GM21576 (cell line): ENCODE measurements around the gene ANO6.

ENCODE experiments used
- ATAC-seq: cut with Tn5 transposase; IDR thresholded peaks from one replicate; pipeline ENCODE4 v1.9.1; 2021; ENCODE audit warnings: mild to moderate bottlenecking, moderate library complexity; ENCODE audit not compliant: unreplicated experiment

The ANO6 gene

DNA sequence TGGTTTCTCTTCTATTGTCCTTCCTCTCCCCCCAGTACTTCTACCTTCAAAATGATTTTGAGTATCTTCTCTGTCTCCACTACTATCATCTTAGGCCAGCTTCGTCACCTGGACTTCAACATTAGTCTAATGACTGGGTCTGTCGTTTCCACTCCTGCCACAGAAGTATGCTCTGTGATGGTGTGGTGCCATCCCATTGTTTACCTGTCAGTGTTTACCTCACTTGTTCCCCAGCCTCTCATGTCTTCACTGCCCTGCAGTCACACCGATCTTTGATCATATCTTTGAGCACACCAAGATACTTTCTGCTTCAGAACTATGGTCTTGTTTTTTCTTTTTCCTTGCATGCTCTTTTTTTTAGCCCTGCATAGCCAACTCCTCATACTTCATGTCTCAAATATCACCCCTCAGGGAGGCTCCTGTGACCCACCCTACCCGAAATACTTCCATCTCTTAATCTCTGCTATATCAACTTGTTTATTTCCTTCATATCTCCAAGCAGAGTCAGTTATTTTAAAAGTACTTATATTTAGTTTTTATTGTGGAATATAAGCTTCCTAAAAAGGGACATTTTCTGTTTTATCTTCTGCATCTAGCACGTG is 60.4 kb downstream of the ANO6 start:
- ATAC-seq, result no peak

DNA sequence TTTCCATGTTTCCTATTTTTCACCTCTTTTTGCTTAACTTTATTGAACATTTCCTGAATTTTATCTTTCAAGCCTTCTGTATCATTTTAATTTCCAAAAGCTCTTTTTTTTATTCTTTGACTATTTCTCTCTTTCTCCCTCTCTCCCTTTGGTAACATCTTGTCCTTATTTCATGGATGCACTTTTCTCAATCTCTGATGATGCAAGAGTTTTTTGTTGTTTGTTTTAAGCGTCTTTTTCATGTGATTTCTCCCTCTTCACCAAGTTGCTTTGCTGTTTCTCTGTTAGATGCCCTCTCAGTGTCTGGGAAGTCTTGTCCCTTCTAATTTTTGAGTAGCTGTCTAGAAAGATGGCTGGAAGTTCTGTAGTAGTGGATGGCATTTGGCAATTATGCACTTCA is 62.6 kb downstream of the ANO6 start:
- no peak for ATAC-seq

DNA sequence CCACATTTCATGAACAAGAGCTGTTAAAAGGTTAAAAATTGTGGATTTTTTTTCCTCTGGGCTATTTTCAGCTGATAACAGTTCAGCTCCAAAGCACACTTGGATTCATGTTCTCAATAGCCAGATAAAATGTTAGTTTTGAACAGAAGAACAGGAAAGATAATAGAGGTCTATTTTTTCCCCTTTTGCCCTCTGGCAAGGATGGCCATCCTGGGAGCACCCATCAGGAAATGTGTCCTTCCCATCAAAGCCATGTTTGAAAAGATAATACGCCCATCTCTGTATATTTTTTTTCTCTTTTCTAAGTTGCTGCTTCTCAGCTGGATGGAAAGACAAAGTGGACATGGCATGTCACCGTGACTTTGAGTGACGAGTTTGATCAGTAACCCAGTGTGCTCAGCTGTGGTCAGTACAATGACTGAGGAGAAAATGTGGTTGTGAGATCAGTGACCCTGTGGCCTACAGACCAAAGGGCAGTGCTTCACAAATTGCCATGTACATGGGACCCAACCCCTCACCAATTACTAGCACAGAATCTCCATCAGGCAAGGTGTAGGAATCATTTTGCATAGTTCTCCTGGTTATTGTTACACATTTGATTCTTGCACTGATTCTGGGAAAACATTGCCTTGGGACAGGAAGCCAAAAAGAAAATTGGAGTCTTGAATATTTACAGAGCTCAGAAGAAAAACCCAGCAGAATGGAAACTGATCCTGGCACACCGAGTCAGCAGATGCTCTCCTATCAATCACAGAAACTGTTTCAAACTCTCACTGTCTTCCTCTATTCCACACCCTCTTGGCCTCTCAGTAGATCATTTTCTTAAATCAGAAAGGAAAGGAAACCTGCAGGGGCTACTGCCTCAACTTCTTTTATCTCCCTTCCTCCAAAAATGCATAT is 64.3 kb downstream of the ANO6 start:
- ATAC-seq, result no peak

DNA sequence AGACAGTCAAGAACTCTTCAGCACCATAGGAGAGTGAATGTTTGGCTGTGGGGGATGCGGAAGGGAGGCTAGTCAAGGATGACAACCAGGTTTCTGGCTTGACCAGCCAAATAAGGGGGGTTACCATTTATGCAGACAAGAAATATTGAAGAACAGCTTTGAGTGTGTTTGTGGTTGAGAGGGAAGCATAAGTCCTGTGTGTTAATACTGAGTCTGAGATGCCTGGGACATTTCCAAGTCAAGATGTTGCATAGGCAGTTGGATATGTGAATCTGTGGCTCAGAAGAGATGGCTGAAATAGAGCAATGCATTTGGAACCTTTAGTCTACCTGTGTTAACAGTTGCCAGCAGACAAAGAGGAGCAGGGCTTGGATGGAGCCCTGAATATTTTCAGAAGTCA is 66.1 kb downstream of the ANO6 start:
- ATAC-seq, result no peak

DNA sequence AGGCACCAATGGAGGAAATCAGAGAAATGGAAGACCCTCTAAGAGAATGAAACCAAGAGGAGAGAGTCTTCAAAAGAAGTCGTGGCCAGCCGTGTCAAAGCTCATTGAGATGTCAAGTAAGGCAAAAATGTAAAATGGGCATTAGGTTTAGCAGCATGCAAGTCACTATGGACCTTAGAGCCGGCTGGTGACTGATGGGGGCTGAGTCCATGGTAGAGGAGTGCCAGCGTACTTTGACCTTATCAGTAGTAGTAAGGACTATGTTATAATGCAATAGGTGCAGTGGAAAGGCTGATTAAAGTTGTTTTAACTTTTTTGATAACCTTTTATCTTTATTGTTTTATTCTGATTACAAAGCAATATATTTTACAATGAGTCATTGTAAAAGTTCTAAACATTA is 66.5 kb downstream of the ANO6 start:
- no peak for ATAC-seq

DNA sequence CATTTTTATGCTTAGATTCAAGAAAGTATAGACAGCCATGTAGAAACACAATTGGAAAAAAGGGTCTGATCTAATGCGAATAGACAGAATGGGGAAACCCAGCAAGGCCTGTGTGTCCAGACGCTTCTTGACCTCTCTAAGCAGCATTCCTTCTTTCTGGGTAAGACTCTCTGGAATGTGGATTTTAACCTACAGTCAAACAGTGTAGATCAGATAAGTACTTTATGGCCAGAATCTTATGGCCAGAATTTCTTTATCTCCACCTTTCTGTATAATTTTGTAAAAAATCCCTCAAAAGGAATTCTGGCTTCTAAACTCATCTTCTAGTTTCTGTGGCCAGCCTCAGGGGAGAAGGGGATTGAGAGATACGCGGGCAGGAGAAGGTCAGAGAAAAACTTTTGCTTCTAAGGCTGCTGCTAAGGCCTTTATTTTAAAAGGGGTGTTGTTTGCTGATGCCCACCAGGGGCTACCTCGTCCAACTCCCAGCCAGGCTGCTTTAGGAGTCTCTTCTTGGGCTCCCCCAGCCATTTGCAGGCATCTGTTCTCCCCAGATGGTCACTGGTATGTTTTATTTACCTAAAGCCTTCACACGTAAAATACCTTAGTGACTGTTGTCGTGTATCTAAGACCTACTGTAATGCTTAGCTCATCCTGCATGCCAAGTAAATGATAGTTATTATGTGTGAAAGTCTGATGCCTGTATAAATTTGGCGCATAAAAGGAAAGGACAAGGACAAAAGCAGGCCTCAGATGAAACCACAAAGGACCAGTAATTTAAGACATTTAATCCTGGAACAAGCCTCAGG is 68.4 kb downstream of the ANO6 start:
- ATAC-seq, result no peak

DNA sequence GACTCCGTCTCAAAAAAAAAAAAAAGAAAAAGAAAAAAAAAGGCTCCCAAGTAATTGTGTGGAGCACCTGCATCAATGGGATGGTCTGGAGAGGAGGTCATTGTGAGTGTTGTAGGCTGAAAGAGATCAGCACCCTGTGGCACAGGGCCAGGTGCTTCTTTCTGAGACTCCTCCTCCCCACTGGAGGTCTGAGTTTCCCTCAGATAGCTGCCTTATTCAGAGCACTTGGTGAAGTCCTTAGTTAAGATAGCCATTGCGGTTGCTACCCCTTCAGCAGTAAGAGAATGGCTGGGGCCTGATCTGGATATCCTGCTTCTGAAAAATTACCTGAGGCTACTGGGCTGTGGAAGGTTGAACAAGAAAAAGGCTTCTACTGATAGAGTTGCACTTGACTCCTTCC is 69.8 kb downstream of the ANO6 start:
- ATAC-seq, result no peak

DNA sequence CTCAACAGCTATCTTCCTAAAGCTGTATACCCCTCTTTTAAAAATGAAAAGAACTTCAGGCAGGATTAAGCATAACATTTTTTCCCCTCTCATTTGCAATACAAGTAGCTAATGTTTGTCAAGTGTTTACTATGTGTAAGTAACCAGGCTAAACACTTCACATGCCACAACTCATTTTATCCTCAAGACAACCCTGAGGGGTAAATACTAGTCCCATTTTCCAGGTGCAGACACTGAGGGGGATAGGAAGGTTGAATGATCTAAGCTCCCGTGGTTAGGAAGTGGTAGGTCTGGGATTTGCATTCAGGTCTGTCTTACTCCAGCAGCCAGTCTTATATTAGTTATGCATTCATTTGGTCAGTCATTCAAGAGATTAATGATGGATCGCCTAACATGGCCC is 70.7 kb downstream of the ANO6 start:
- ATAC-seq, result no peak

DNA sequence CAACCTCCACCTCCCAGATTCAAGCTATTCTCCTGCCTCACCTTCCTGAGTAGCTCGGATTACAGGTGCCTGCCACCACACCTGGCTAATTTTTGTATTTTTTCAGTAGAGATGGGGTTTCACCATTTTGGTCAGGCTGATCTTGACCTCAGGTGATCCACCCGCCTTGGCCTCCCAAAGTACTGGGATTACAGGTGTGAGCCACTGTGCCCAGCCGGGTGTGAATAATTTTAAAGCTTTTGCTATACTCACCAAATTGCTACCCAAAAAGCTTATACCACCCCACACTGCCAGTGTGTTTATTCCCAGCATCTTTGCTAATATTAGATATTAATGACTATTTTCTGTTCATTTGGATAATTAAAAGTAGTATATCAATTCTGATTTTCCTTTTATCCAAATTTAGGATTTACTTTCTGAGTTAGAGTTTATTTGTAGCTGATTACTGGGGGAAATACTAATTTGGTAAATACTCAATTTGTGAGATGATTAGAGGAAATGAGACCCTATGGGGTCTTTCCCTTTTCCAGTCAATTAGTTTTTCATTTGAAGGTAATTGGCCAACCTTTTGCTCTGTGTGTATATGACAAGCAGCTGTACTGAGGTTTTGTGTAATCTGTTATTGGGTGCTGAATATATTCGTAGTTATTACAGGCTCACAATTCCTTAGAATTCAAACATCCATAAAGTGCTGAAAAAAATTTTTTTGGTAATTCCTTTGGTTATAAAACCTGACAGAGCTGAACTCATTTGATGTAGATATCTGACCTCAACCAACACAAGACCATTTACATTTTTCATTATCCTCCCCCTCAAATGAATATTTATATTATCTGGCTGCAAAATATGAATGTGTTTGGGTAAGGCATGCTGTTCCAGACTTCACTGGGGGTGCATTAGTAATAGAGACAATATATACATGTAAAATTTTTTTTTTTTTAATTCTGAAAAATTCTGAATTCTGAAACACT is 73.6 kb downstream of the ANO6 start:
- no peak for ATAC-seq

DNA sequence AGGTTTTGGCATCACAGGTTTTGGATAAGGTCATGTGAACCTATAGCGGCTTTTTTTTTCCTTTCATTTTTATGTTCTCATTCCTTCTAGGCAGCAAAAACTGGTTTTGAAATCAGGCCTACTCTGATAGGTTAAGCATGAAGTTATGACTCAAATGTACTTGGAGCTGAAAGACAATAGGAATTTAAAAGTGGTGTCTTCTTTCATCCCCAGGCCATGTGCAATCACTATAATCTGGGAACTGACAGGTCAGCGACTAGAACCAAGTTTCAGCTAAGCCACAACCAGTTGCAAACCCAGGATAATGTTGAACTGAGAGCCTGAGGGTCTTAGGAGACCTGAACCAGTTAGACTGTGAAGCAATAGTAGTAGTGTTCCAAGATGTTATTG is 74.3 kb downstream of the ANO6 start:
- no peak for ATAC-seq

DNA sequence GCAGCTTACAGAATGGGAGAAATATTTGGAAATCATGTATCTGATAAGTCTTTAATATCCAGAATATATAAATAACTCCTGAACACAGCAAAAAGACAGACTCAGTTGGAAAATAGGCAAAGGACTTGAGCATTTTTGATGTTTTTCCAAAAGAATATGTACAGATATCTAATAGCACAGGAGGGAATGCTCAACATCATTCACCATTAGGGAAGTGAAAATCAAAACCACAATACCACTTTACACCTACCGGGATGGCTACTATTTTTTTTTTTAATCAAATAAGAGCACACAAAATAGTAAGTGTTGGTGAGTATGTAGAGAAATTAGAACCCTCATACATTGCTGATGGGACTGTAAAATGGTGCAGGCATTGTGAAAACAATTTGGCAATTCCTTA is 75.6 kb downstream of the ANO6 start:
- ATAC-seq, result no peak

DNA sequence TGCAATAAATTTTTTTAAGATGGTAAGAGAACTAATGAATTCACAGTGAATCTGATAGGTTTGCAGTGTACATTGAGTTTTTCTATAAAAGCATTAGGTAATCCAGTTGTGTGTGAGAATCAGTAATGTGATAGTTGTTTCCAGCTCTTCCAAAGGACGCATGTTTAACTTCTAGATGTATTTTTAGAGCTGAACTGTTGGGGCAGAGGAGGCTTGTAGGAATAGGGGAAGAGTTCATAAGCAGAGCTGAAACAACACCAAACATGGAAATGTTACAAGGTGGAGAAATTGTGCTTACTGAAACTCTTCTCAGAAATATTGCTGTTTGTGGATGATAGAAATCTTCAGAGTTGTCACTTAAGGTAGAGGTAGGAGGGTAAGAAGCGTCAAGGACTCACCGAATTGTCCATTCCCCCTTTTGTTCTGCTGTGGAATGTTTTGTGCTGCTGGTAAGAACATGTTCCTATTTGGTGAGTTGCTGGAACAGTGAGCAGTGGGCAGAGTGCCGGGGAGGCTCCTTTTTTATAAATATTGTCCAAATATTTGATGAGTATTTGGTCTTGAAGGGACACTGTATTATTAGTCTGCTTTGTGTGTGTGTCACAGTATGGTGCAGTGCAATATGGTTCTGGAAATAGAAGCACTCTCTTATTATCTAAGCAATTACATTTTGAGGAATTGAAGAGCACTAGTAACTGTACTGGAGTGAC is 76.7 kb downstream of the ANO6 start:
- ATAC-seq, result no peak

DNA sequence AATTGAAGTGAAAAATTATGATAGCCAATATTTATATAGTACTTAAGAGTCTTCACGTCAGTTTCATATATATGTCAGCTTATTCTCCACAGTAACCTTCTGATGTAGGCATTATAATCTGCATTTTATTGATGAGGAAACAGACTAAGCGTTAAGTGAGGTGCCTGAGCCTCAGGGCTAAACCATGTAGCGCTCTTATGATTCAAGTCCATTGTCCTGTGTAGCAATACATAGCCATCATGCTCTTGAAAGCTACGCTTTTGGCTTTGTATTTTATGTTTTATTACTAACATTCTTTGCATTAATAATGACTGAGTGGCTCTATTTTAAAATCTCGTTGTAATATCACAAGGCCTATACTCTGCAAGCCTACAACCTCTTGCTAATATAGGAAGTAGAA is 79.0 kb downstream of the ANO6 start:
- no peak for ATAC-seq

DNA sequence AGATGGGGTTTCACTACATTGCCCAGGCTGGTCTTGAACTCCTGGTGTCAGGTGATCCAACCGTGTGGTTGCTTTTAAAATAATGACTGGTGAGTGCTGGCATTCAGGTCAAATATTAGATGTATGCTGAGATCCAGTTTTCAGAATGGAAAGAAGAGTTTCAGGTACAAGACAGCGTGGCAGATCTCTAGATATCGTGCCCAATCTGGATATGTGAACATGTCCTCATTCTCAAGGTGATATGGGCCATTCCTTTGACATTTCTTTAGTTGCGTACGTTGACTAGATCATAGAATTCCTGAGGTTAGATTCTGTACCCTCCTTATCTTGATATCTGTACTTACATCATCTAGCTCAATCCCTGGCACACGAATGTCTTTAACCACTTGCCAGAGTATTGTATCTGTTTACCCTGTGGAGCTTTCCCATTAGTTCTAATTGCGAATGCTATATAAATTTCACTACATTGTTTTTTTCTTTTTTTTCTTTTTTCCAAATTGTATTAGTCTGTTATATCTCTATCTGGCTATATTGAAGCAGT is 80.2 kb downstream of the ANO6 start:
- no peak for ATAC-seq

DNA sequence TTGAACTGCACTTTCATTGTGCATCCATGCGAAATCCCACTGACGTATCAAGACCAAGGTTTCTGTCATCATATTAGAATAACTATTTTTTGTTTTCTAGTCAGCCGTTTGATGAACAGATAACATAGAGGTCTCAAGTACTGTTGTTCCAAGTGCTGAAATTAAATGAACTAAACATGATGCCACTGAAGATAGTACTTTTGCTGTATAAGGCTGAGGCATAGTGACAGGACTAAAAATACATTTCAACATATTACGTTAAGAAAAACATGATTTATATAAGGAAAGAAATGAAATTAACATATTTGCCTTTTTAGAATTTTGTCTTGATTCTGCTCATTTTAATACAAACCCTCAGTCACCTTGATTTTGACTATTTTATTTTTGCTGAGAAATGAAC is 82.2 kb downstream of the ANO6 start:
- ATAC-seq, result no peak

DNA sequence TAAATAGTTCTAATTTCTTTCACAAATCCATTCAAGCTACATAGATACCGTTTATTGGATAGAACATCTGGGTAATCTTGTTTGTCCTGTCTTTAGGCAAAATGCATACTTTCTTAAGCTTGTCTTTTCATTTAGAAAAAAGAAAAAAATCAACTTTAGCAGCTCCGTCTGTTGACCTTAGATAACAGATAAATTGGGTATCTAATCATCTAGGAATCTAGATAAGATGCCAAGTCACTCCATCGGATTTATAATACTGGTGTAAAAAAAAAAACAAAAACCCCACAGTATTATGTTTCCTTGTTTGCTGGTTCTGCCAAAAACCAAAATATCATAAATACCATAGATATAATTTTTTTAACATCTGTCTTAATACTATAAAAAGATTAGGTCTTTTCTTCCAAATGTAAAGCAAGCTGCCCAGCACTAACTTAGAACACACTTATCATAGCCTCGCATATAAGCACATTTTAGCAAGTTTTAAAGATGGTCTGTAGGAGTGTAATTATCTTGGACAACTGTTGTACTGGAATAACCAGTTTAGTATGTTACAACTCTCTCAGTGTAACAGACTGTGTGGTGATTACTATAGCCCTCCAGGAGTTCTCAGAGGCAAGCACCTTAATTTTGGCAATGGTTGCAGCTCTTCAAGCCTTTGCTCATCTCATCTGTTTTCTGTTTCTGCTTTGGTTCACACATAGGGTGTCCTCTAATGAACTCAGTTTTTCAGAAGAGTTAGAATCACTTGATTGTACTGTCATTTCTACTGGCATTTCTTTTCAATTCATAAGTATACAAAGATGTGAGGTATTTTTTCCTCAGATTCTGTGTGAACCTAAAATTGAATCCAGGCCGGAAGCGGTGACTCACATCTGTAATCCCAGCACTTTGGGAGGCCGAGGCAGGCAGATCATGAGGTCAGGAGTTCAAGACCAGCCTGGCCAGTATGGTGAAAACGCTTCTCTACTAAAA is 83.1 kb downstream of the ANO6 start:
- ATAC-seq, result no peak

DNA sequence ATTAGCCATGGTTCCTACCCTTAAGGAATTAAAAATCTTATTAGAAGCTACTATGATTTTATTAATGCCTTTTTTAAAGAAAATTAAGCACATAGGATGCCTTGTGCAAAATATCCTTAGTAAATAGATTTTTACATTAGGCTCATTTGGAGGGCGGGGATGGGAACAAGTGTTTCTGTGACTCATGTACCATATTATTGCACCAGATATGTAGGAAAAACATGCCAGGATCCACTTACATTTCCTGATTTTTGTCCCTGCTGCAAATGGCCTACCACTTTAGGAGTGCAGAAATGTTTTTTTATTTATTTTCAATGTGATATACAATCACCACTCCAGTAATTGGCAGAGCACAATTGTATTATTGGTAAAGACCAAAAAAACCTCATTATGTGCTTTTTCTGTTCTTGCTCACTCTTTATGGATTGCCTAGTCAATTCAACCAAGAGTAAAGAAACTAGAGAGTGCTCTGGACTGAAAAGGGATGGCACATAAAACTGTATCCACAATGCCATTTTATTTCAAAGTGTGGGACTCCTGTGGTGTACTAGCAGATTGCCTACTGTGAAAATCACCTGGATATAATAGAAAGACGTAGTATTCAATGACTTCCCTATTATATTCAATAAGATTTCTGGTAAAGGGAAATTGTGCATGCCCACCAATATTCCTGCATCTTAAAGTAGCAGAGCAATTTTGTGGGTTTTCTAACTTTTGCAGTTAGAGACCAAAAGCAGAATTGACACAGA is 86.9 kb downstream of the ANO6 start:
- no peak for ATAC-seq

DNA sequence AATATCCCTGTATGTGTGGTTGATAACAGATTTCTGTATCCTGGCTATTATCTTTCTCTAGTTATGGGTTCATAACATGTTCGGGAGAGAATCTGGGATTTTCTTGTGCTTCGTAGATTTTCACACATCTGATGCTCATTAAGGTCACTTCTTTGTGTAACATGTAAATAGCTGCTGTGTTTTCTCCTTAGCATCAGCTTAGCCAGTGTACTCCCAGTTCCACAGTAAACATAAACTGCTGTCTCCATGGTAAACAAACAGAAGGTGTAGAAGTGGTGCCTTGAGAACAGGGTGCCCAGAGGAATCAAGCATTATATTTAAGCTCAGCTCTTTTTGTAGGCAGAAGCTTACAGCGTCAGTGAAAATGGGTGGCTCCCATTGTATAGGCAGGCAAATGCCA is 88.0 kb downstream of the ANO6 start:
- no peak for ATAC-seq
